Trophoblast cell (in vitro differentiated cells and primary cell): Measurements from ENCODE around the gene MACROD2.

Experiments used
- DNase-seq, 2 donors: peaks; one replicate each; pipeline ENCODE4 v3.0.0-alpha.2; 2016
- H2AFZ ChIP-seq: 2 replicates; pipeline ENCODE4 v1.6.1; 2013; ENCODE audit warnings: low read length, moderate library complexity, mild to moderate bottlenecking; ENCODE audit not compliant: insufficient read depth, poor library complexity
- H2AK5ac ChIP-seq: 2 replicates; pipeline ENCODE4 v1.6.1; 2013; ENCODE audit warnings: mild to moderate bottlenecking, low read length
- H2BK120ac ChIP-seq: 2 replicates; pipeline ENCODE4 v1.6.1; 2013; ENCODE audit warnings: low read length, mild to moderate bottlenecking, moderate library complexity; ENCODE audit not compliant: insufficient read depth, poor library complexity
- H2BK12ac ChIP-seq: 2 replicates; pipeline ENCODE4 v1.6.1; 2013; ENCODE audit warnings: mild to moderate bottlenecking, low read length, moderate library complexity
- H2BK5ac ChIP-seq: 2 replicates; pipeline ENCODE4 v1.6.1; 2013; ENCODE audit warnings: low read length, low read depth, moderate library complexity, mild to moderate bottlenecking; ENCODE audit not compliant: poor library complexity
- H3K14ac ChIP-seq: 2 replicates; pipeline ENCODE4 v1.6.1; 2013; ENCODE audit warnings: mild to moderate bottlenecking, low read length
- H3K18ac ChIP-seq: 2 replicates; pipeline ENCODE4 v1.6.1; 2013; ENCODE audit warnings: mild to moderate bottlenecking, low read length
- H3K23ac ChIP-seq: 2 replicates; pipeline ENCODE4 v1.6.1; 2013; ENCODE audit warnings: low read length
- H3K27ac ChIP-seq: 2 replicates; pipeline ENCODE4 v1.5.1; 2013; ENCODE audit warnings: low read depth, mild to moderate bottlenecking, inconsistent platforms, low read length, moderate library complexity
- H3K27me3 ChIP-seq: 2 replicates; pipeline ENCODE4 v1.6.1; 2013; ENCODE audit warnings: inconsistent platforms, mild to moderate bottlenecking, low read length, moderate library complexity; ENCODE audit not compliant: insufficient read depth
- H3K36me3 ChIP-seq, 2 experiments: 1 replicate in 1 of 2; 2 replicates in 1 of 2; pipeline ENCODE4 v1.6.1; 2013; ENCODE audit warnings: low read length in 2 of 2, mild to moderate bottlenecking in 2 of 2, moderate library complexity in 1 of 2; ENCODE audit not compliant: insufficient read depth in 2 of 2, control insufficient read depth in 1 of 2
- H3K4ac ChIP-seq: 2 replicates; pipeline ENCODE4 v1.6.1; 2013; ENCODE audit warnings: low read depth, mild to moderate bottlenecking, low read length, moderate library complexity
- H3K4me1 ChIP-seq, 2 experiments: 1 replicate in 1 of 2; 2 replicates in 1 of 2; pipeline ENCODE4 v1.6.1; 2013; ENCODE audit warnings: low read length in 2 of 2, mild to moderate bottlenecking in 2 of 2, moderate library complexity in 1 of 2; ENCODE audit not compliant: insufficient read depth in 2 of 2, control insufficient read depth in 1 of 2
- H3K4me2 ChIP-seq: 2 replicates; pipeline ENCODE4 v1.6.1; 2013; ENCODE audit warnings: inconsistent platforms, mild to moderate bottlenecking, low read length, moderate library complexity
- H3K4me3 ChIP-seq: 2 replicates; pipeline ENCODE4 v1.5.1; 2013; ENCODE audit warnings: mild to moderate bottlenecking, low read depth, low read length, inconsistent platforms
- H3K79me1 ChIP-seq: one replicate; pipeline ENCODE4 v1.6.1; 2013; ENCODE audit warnings: low read length
- H3K79me2 ChIP-seq: 2 replicates; pipeline ENCODE4 v1.6.1; 2013; ENCODE audit warnings: low read length, mild to moderate bottlenecking; ENCODE audit not compliant: control insufficient read depth, insufficient read depth, poor library complexity
- H3K9ac ChIP-seq: 2 replicates; pipeline ENCODE4 v1.6.1; 2013; ENCODE audit warnings: mild to moderate bottlenecking, low read length
- H3K9me3 ChIP-seq: 2 replicates; pipeline ENCODE4 v1.6.1; 2013; ENCODE audit warnings: low read depth, mild to moderate bottlenecking, control low read depth, inconsistent platforms, low read length; ENCODE audit not compliant: insufficient read depth
- H4K12ac ChIP-seq: 2 replicates; pipeline ENCODE4 v1.6.1; 2013; ENCODE audit warnings: low read depth, mild to moderate bottlenecking, low read length, moderate library complexity
- H4K8ac ChIP-seq: 2 replicates; pipeline ENCODE4 v1.6.1; 2013; ENCODE audit warnings: low read depth, mild to moderate bottlenecking, low read length, moderate library complexity
- H4K91ac ChIP-seq: one replicate; pipeline ENCODE4 v1.6.1; 2013; ENCODE audit warnings: low read depth, mild to moderate bottlenecking, low read length, moderate library complexity
- WGBS: extraction: QIAGEN DNeasy Blood & Tissue Kit; methylation state at CpG from one replicate; pipeline ENCODE4 v1.1.7; 2013; ENCODE audit warnings: missing lambda C conversion rate; ENCODE audit not compliant: insufficient read length, insufficient coverage; ENCODE audit errors: extremely low coverage; 5-methylcytosine and 5-hydroxymethylcytosine counted together

MACROD2 gene

GRCh38 chr20:14879839-14880238, 884.5 kb downstream of the MACROD2 start:
- peak overlapping the region; percentile 75 for H2BK12ac ChIP-seq
- no peaks in the 10 kb centered on the region for H3K79me2 ChIP-seq
- H2AFZ ChIP-seq, result no peak overlapping the region
- H3K4me2 ChIP-seq, result no peak overlapping the region
- no peak for DNase-seq
- H3K79me1 ChIP-seq, result no peaks in the 10 kb centered on the region
- H3K14ac ChIP-seq, result no peak overlapping the region
- H4K8ac ChIP-seq, result no peak overlapping the region
- no peaks in the 10 kb centered on the region for H3K27me3 ChIP-seq
- no peak overlapping the region for H3K4ac ChIP-seq
- H2BK120ac ChIP-seq, result no peak overlapping the region
- no peak overlapping the region for H4K91ac ChIP-seq
- no peak overlapping the region for H3K9ac ChIP-seq
- H3K9me3 ChIP-seq, result no peaks in the 10 kb centered on the region
- H3K18ac ChIP-seq, result no peak overlapping the region
- no peak overlapping the region for H3K4me3 ChIP-seq
- no CpG with 5 or more reads among the region's 5 CpGs for WGBS
- H3K23ac ChIP-seq, result no peak overlapping the region
- H2BK5ac ChIP-seq, result no peak overlapping the region
- H2AK5ac ChIP-seq, result no peak overlapping the region
- peaks cover 0 to 3% of the 10 kb centered on the region in 2 experiments for H3K4me1 ChIP-seq
- H3K36me3 ChIP-seq, result no peaks in the 10 kb centered on the region
- H3K27ac ChIP-seq, result no peak overlapping the region
- no peak overlapping the region for H4K12ac ChIP-seq

- no peak overlapping the region for H3K4me3 ChIP-seq
- no peaks in the 10 kb centered on the region for H3K36me3 ChIP-seq
- no peak overlapping the region for H3K14ac ChIP-seq
- H3K18ac ChIP-seq, result no peak overlapping the region
- H3K27ac ChIP-seq, result no peak overlapping the region
- H3K23ac ChIP-seq, result no peak overlapping the region
- no peaks in the 10 kb centered on the region for H3K27me3 ChIP-seq
- H3K4ac ChIP-seq, result no peak overlapping the region
- no peak overlapping the region for H4K8ac ChIP-seq
- no peak overlapping the region for H2AFZ ChIP-seq
- DNase-seq, result no peak
- H3K9me3 ChIP-seq, result no peaks in the 10 kb centered on the region
- no peaks in the 10 kb centered on the region for H3K79me2 ChIP-seq
- WGBS, result no CpG with 5 or more reads among the region's 2 CpGs
- H4K91ac ChIP-seq, result no peak overlapping the region
- no peak overlapping the region for H2BK120ac ChIP-seq
- no peak overlapping the region for H2AK5ac ChIP-seq
- H2BK5ac ChIP-seq, result no peak overlapping the region
- H2BK12ac ChIP-seq, result no peak overlapping the region
- peaks cover 0 to 3% of the 10 kb centered on the region in 2 experiments for H3K4me1 ChIP-seq
- H3K9ac ChIP-seq, result no peak overlapping the region
- no peaks in the 10 kb centered on the region for H3K79me1 ChIP-seq
- H3K4me2 ChIP-seq, result no peak overlapping the region
- no peak overlapping the region for H4K12ac ChIP-seq
These were observed 886.2 kb downstream of the MACROD2 start for GRCh38 chr20:14881518-14881917.

- Histone ChIP-seq H3K4me2 (no peak overlapping the region), H3K79me2 (no peaks in the 10 kb centered on the region), H2BK120ac (no peak overlapping the region)
These were observed 886.8 kb downstream of the MACROD2 start for GRCh38 chr20:14882157-14882556.

GRCh38 chr20:14882846-14883245, 887.5 kb downstream of the MACROD2 start:
- Histone ChIP-seq H2AK5ac (no peak overlapping the region), H3K4me2 (no peak overlapping the region), H2BK120ac (no peak overlapping the region), H2BK5ac (no peak overlapping the region), H4K8ac (no peak overlapping the region), H3K4ac (no peak overlapping the region), H3K36me3 (no peaks in the 10 kb centered on the region), H3K18ac (no peak overlapping the region), H3K79me1 (no peaks in the 10 kb centered on the region), H3K9ac (no peak overlapping the region), H2BK12ac (no peak overlapping the region), H2AFZ (no peak overlapping the region), H3K79me2 (no peaks in the 10 kb centered on the region), H3K27ac (no peak overlapping the region), H3K23ac (no peak overlapping the region), H3K9me3 (no peaks in the 10 kb centered on the region), H4K91ac (no peak overlapping the region), H3K14ac (no peak overlapping the region), H3K4me3 (no peak overlapping the region), H3K27me3 (no peaks in the 10 kb centered on the region), H3K4me1 (peaks cover 0 to 3% of the 10 kb centered on the region in 2 experiments), H4K12ac (no peak overlapping the region)
- DNase-seq, result peak; percentile 8 to 68

More at GRCh38 chr20:14882157-14882556, 886.8 kb downstream of the MACROD2 start:
- no CpG with 5 or more reads among the region's 2 CpGs for WGBS
- no peak overlapping the region for H3K27ac ChIP-seq
- H4K8ac ChIP-seq, result no peak overlapping the region
- no peak overlapping the region for H2AK5ac ChIP-seq
- DNase-seq, result no peak
- H3K23ac ChIP-seq, result no peak overlapping the region
- no peak overlapping the region for H4K91ac ChIP-seq
- H3K79me1 ChIP-seq, result no peaks in the 10 kb centered on the region
- H3K18ac ChIP-seq, result no peak overlapping the region
- no peak overlapping the region for H3K14ac ChIP-seq
- no peaks in the 10 kb centered on the region for H3K9me3 ChIP-seq
- H4K12ac ChIP-seq, result no peak overlapping the region
- no peak overlapping the region for H2AFZ ChIP-seq
- H2BK12ac ChIP-seq, result no peak overlapping the region
- no peak overlapping the region for H2BK5ac ChIP-seq
- H3K4ac ChIP-seq, result no peak overlapping the region
- peaks cover 0 to 3% of the 10 kb centered on the region in 2 experiments for H3K4me1 ChIP-seq
- H3K36me3 ChIP-seq, result no peaks in the 10 kb centered on the region
- H3K4me3 ChIP-seq, result no peak overlapping the region
- H3K9ac ChIP-seq, result no peak overlapping the region
- no peaks in the 10 kb centered on the region for H3K27me3 ChIP-seq
